Esophagus squamous epithelium (tissue), 5 donors: ENCODE data around the gene MORN1. TPM values are rescaled to one million over a fixed set of nuclear protein-coding genes. Genes with fewer than 3 reads are reported as not detected.
"Not testable (repeated sequence)": the region's sequence is repeated elsewhere in the genome, so short reads cannot be mapped to it uniquely, and the experiment has no call there.

Experiments
- DNase-seq: peaks from one replicate; lab custom pipeline; 2025; lab: John Stamatoyannopoulos, UW
- H3K27ac ChIP-seq, 4 donors: fragments of 200-600 bp; sonication (generic); one replicate each; pipeline ENCODE4 v1.5.1; 2016 to 2019; ENCODE audit warnings: mild to moderate bottlenecking in 1 of 4
- H3K27me3 ChIP-seq, 4 donors: fragments of 200-600 bp; sonication (generic); 1 replicate in 3 of 4; 2 replicates in 1 of 4; pipeline versions ENCODE4 v1.5.1 to v1.6.0; 2017 to 2021; ENCODE audit warnings: antibody characterized with exemption in 1 of 4
- H3K36me3 ChIP-seq, 3 donors: fragments of 200-600 bp; sonication (generic); one replicate each; pipeline ENCODE4 v1.5.1; 2016 to 2019
- H3K4me1 ChIP-seq, 3 donors: fragments of 200-600 bp; sonication (generic); one replicate each; pipeline ENCODE4 v1.5.1; 2017 to 2019
- H3K4me3 ChIP-seq, 4 donors: fragments of 200-600 bp; sonication (generic); 1 replicate in 3 of 4; 2 replicates in 1 of 4; pipeline ENCODE4 v1.5.1; 2016 to 2019; ENCODE audit warnings: mild to moderate bottlenecking in 2 of 4, moderate library complexity in 1 of 4
- H3K9me3 ChIP-seq, 3 donors: fragments of 200-600 bp; sonication (generic); one replicate each; pipeline ENCODE4 v1.5.1; 2016 to 2019
- CTCF ChIP-seq, 6 experiments: fragments of 450-650 bp in 4 of 6; fragments of 200-600 bp in 2 of 6; sonication (generic) in 2 of 6; IDR thresholded peaks; one replicate each; pipeline ENCODE4 v1.5.1; 2016 to 2019; ENCODE audit warnings: antibody characterized with exemption in 6 of 6, mild to moderate bottlenecking in 4 of 6, moderate library complexity in 4 of 6
- POLR2A ChIP-seq, 4 donors: fragments of 450-650 bp; IDR thresholded peaks; one replicate each; pipeline ENCODE4 v1.6.1; 2017; ENCODE audit warnings: antibody characterized with exemption in 4 of 4, mild to moderate bottlenecking in 4 of 4, moderate library complexity in 3 of 4
- WGBS, 2 donors: methylation state at CpG; one replicate each; pipeline ENCODE4 v1.1.5; 2018; 5-methylcytosine and 5-hydroxymethylcytosine counted together
- intact Hi-C: fragments of 100-400 bp; cut with DNase I; formaldehyde crosslinking; loops from one replicate; pipeline ENCODE4 v1.15.0; 2022
- total RNA-seq, 4 donors: library from RNA; depleted of rRNA; stranded (reverse); fragments of >200 nt; gene quantifications; one replicate each; pipeline ENCODE4 v1.1.0, GENCODE V29; 2016
- donor health status: DM: yes; HTN: yes; CAD: no.

The MORN1 gene
- total RNA-seq, 4 donors from 2014 or later: 6.7 to 10.8 (median 7.0) TPM

- Histone ChIP-seq H3K27ac (peak overlapping the region; percentile 72 to 89 (median 83)), H3K27me3 (no peaks in the 10 kb centered on the region), H3K36me3 (peaks cover 2 to 10% (median 7%) of the 10 kb centered on the region in 3 donors), H3K4me1 (peaks cover 51 to 99% (median 55%) of the 10 kb centered on the region in 3 donors), H3K4me3 (peak overlapping the region in 1 of 4 donors; percentile 52), H3K9me3 (no peaks in the 10 kb centered on the region)
- DNase-seq: no peak
- intact Hi-C loops: no loop called here
- no CpG with 5 or more reads among the region's 12 CpGs for WGBS, 2 donors
- TF ChIP-seq POLR2A (IDR thresholded peaks at IDR 0.05) (no peak), CTCF (IDR thresholded peaks at IDR 0.05) (no peak)
Measured at GRCh38 chr1:2298685-2299084, 92.7 kb downstream of the MORN1 start.

- H3K27ac ChIP-seq: no peak overlapping the region
- H3K9me3 ChIP-seq: no peaks in the 10 kb centered on the region
- H3K4me3 ChIP-seq: no peak overlapping the region
- peaks cover 53 to 99% (median 64%) of the 10 kb centered on the region in 3 donors for H3K4me1 ChIP-seq
- WGBS, 2 donors: 91 to 92% methylated on average over 5 to 29 of the region's 35 CpGs
- TF ChIP-seq POLR2A (IDR thresholded peaks at IDR 0.05) (no peak), CTCF (IDR thresholded peaks at IDR 0.05) (no peak)
- H3K36me3 ChIP-seq: no peaks in the 10 kb centered on the region
- DNase-seq: no peak
- H3K27me3 ChIP-seq: no peaks in the 10 kb centered on the region
- intact Hi-C loops: no loop called here
Measured at GRCh38 chr1:2297246-2298011, 93.9 kb downstream of the MORN1 start.

- intact Hi-C loops: no loop called here
- Histone ChIP-seq H3K27me3 (no peaks in the 10 kb centered on the region), H3K27ac (no peak overlapping the region), H3K9me3 (no peaks in the 10 kb centered on the region), H3K4me3 (no peak overlapping the region), H3K36me3 (no peaks in the 10 kb centered on the region), H3K4me1 (peaks cover 59 to 99% (median 68%) of the 10 kb centered on the region in 3 donors)
- no peak for DNase-seq
- WGBS, 2 donors: 85 to 86% methylated on average over 13 to 17 of the region's 18 CpGs
- TF ChIP-seq CTCF (IDR thresholded peaks at IDR 0.05) (no peak), POLR2A (IDR thresholded peaks at IDR 0.05) (no peak)
Measured at GRCh38 chr1:2296614-2297013, 94.7 kb downstream of the MORN1 start.

GRCh38 chr1:2296211-2296610, 95.1 kb downstream of the MORN1 start:
- peaks cover 59 to 99% (median 68%) of the 10 kb centered on the region in 3 donors for H3K4me1 ChIP-seq
- DNase-seq, intact Hi-C loops, H3K4me3 ChIP-seq, H3K27ac ChIP-seq, H3K27me3 ChIP-seq, H3K36me3 ChIP-seq, H3K9me3 ChIP-seq: not testable (repeated sequence)
- 68 to 78% methylated on average over 9 of the region's 9 CpGs for WGBS, 2 donors

DNA sequence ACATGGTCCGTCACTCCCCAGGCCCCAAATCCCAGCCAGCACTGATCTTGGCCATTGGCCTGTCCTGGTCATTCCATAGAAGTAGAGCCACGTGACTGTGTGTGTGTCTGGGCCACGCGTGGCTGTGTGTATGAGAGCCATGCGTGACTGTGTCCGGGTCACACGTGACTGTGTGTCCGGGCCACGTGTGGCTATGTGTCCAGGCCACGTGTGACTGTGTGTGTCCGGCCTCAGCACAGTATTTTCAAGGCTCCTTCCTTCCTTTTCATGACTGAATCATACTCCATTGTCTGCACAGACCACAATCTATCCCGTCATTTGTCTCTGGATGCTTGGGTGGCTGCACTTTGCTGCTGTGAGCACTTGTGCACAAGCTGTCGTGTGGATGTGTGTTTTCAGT, 95.8 kb downstream of the MORN1 start:
- intact Hi-C loops: no loop called here
- Histone ChIP-seq H3K36me3 (no peaks in the 10 kb centered on the region), H3K4me3 (no peak overlapping the region), H3K4me1 (peaks cover 59 to 99% (median 67%) of the 10 kb centered on the region in 3 donors), H3K27me3 (no peaks in the 10 kb centered on the region), H3K27ac (no peak overlapping the region), H3K9me3 (no peaks in the 10 kb centered on the region)
- WGBS, 2 donors: 85 to 89% methylated on average over 9 to 13 of the region's 13 CpGs
- no peak for TF ChIP-seq CTCF (IDR thresholded peaks at IDR 0.05)
- TF ChIP-seq POLR2A (IDR thresholded peaks at IDR 0.05): no peak
- no peak for DNase-seq
